K562 (cell line): ENCODE results near the gene PALLD. TPM values are rescaled to one million over a fixed set of nuclear protein-coding genes. Genes with fewer than 3 reads are reported as not detected.

Experiments used
- ATAC-seq: fragments of 200-7000 bp; cut with Tn5 transposase; 3 replicates; pipeline ENCODE4 v1.9.1; 2020; ENCODE audit warnings: moderate library complexity
- BruUV-seq: library from RNA; stranded (reverse); fragments of 400-500 nt; replicated peaks from 2 replicates; lab custom pipeline; 2021; lab: Mats Ljungman, UMichigan
- CTCF ChIA-PET: fragments of 300-600 bp; formaldehyde crosslinking; extraction: SDS; loops from one replicate; lab custom pipeline; 2021; ENCODE audit warnings: low intra/inter-chr PET ratio; lab: Yijun Ruan, JAX
- POLR2A ChIA-PET: fragments of 300-600, 350-650 bp; sonication (Branson Sonifier 250); formaldehyde crosslinking; extraction: SDS; loops from one replicate; lab custom pipeline; 2021; ENCODE audit warnings: antibody characterized with exemption, inconsistent platforms; lab: Yijun Ruan, JAX
- DNase-seq, 4 experiments: peaks; one replicate each; pipeline versions ENCODE4 v3.0.0 to v3.0.0-alpha.2; 2011 to 2018; ENCODE audit warnings: low spot score in 3 of 4, mixed read lengths in 3 of 4; ENCODE audit errors: extremely low read depth in 1 of 4
- FAIRE-seq: peaks from 2 replicates; lab custom pipeline; 2011; peaks lifted over from hg19 to GRCh38; lab: Jason Lieb, UNC
- H2AFZ ChIP-seq: 2 replicates; pipeline ENCODE4 v1.6.0; 2011; ENCODE audit warnings: low read depth, low read length, control low read depth, inconsistent platforms
- H3K27ac ChIP-seq: fragments of 200-600 bp; 3 replicates; pipeline ENCODE4 v1.8.0; 2011; ENCODE audit warnings: low read depth, mild to moderate bottlenecking, control low read depth, inconsistent platforms, low read length, moderate library complexity, mixed read lengths; ENCODE audit errors: extremely low read depth
- H3K27me3 ChIP-seq, 2 experiments: fragments of 300-600 bp in 1 of 2; 2 replicates in 1 of 2; 3 replicates in 1 of 2; pipeline versions ENCODE4 v1.6.0 to v1.8.0; 2011; ENCODE audit warnings: inconsistent platforms in 2 of 2, low read length in 2 of 2, mild to moderate bottlenecking in 1 of 2, mixed read lengths in 1 of 2, moderate library complexity in 1 of 2; ENCODE audit not compliant: control insufficient read depth in 2 of 2, insufficient read depth in 2 of 2
- H3K36me3 ChIP-seq: fragments of 300-600 bp; 3 replicates; pipeline ENCODE4 v1.8.0; 2011; ENCODE audit warnings: mild to moderate bottlenecking, low read length, inconsistent platforms; ENCODE audit not compliant: control insufficient read depth, insufficient read depth
- H3K4me1 ChIP-seq, 2 experiments: fragments of 200-600 bp in 1 of 2; replicated peaks in 1 of 2; 2 replicates in 1 of 2; 3 replicates in 1 of 2; pipeline versions ENCODE4 v1.5.1 to v1.8.0; 2011; ENCODE audit warnings: inconsistent platforms in 2 of 2, low read length in 2 of 2, mild to moderate bottlenecking in 1 of 2, mixed read lengths in 1 of 2, moderate library complexity in 1 of 2; ENCODE audit not compliant: control insufficient read depth in 2 of 2, insufficient read depth in 2 of 2
- H3K4me2 ChIP-seq: 2 replicates; pipeline ENCODE4 v1.6.1; 2011; ENCODE audit warnings: low read length, control low read depth, inconsistent platforms, mixed read lengths; ENCODE audit not compliant: insufficient read depth
- H3K4me3 ChIP-seq: fragments of 200-600 bp; sonication (generic), shearing (Covaris generic); 2 replicates; pipeline ENCODE4 v1.5.1; 2016; ENCODE audit warnings: control low read depth, inconsistent platforms
- H3K79me2 ChIP-seq: fragments of 200-600 bp; 3 replicates; pipeline ENCODE4 v1.8.0; 2011; ENCODE audit warnings: low read length, inconsistent platforms; ENCODE audit not compliant: control insufficient read depth, insufficient read depth
- H3K9ac ChIP-seq, 2 experiments: 2 replicates each; pipeline versions ENCODE4 v1.6.0 to v1.6.1; 2011; ENCODE audit warnings: low read depth in 2 of 2, low read length in 2 of 2, control low read depth in 1 of 2, inconsistent platforms in 1 of 2, mild to moderate bottlenecking in 1 of 2, mixed read lengths in 1 of 2; ENCODE audit not compliant: insufficient read depth in 1 of 2
- H3K9me1 ChIP-seq: one replicate; pipeline ENCODE4 v1.6.0; 2011; ENCODE audit warnings: inconsistent platforms, mild to moderate bottlenecking, low read length, moderate library complexity; ENCODE audit not compliant: control insufficient read depth, insufficient read depth
- H3K9me3 ChIP-seq: replicated peaks from 2 replicates; pipeline ENCODE4 v1.5.1; 2011; ENCODE audit warnings: low read depth, low read length, inconsistent platforms; ENCODE audit not compliant: control insufficient read depth, insufficient read depth
- H4K20me1 ChIP-seq: replicated peaks from 2 replicates; pipeline ENCODE4 v1.6.1; 2011; ENCODE audit warnings: low read length, inconsistent platforms, mixed read lengths; ENCODE audit not compliant: control insufficient read depth, insufficient read depth
- CBX1 ChIP-seq: sonication (generic); IDR thresholded peaks from 2 replicates; pipeline ENCODE4 v1.6.1; 2016; ENCODE audit warnings: antibody characterized with exemption, low read depth, mild to moderate bottlenecking
- FOS ChIP-seq: IDR thresholded peaks from 3 replicates; pipeline ENCODE4 v1.6.1; 2011; ENCODE audit not compliant: insufficient read length; ENCODE audit errors: extremely low read depth
- GTF3C2 ChIP-seq: IDR thresholded peaks from 3 replicates; pipeline ENCODE4 v1.6.1; 2011; ENCODE audit warnings: borderline replicate concordance, mild to moderate bottlenecking, moderate library complexity; ENCODE audit not compliant: insufficient read length; ENCODE audit errors: extremely low read depth
- HMGXB4 ChIP-seq: sonication (generic); formaldehyde crosslinking; IDR thresholded peaks from 2 replicates; pipeline ENCODE4 v1.8.1; 2023; ENCODE audit warnings: mild to moderate bottlenecking, missing genetic modification reagents
- MCM5 ChIP-seq: fragments of 450-650 bp; IDR thresholded peaks from 2 replicates; pipeline ENCODE4 v1.6.1; 2016; ENCODE audit warnings: low read depth
- SUPT5H ChIP-seq: fragments of 450-650 bp; IDR thresholded peaks from 2 replicates; pipeline ENCODE4 v1.6.1; 2016
- TBP ChIP-seq: optimal IDR thresholded peaks from 2 replicates; pipeline ENCODE3; 2011; ENCODE audit warnings: low read depth, low read length, improper control_type of control experiment
- TFAM ChIP-seq: fragments of 250-450 bp; sonication (Bioruptor Pico); conservative IDR thresholded peaks from 2 replicates; pipeline ENCODE4 v1.5.0; 2021; ENCODE audit warnings: mild to moderate bottlenecking, moderate library complexity
- ZNF280A ChIP-seq: fragments of 450-650 bp; IDR thresholded peaks from 2 replicates; pipeline ENCODE4 v1.6.1; 2018; ENCODE audit warnings: mild to moderate bottlenecking, low read depth; ENCODE audit not compliant: partially characterized antibody
- WGBS: fragments of 100-300 bp; shearing (Covaris generic); methylation state at CpG from one replicate; pipeline ENCODE4 v1.1.6; 2016; ENCODE audit warnings: low coverage, mixed read lengths; ENCODE audit not compliant: insufficient coverage; ENCODE audit errors: missing lambda C conversion rate; 5-methylcytosine and 5-hydroxymethylcytosine counted together
- in situ Hi-C: fragments of 300-500 bp; cut with MboI; formaldehyde crosslinking; loops from 4 replicates; pipeline ENCODE4 v1.15.0; 2018; ENCODE audit warnings: inconsistent platforms, mixed read lengths
- intact Hi-C: fragments of 100-400 bp; cut with micrococcal nuclease; formaldehyde crosslinking; loops from 2 replicates; pipeline ENCODE4 v1.14.2; 2022
- polyA plus RNA-seq, 8 experiments: library from polyadenylated mRNA; depleted of rRNA in 4 of 8; stranded (reverse) in 5 of 8; unstranded in 3 of 8; fragments of >200 nt; fragmentation: Nextera tagmentation in 2 of 8; fragmentation: Illumina TruSeq in 1 of 8; extraction: Ambion mirVana in 2 of 8; extraction: Trizol in 1 of 8; gene quantifications; 2 replicates each; pipeline versions ENCODE4 v1.2.1 to v1.2.3, GENCODE V29; 2011 to 2014; ENCODE audit warnings: inconsistent platforms in 1 of 8, missing spikeins in 1 of 8
- total RNA-seq, 7 experiments: library from RNA; depleted of rRNA in 6 of 7; stranded (reverse); fragments of >200 nt in 6 of 7; fragmentation: Illumina TruSeq in 2 of 7; extraction: Trizol in 2 of 7; gene quantifications; 2 replicates each; pipeline versions ENCODE4 v1.2.1 to v1.2.3, GENCODE V29; 2011 to 2021; ENCODE audit warnings: low replicate concordance in 1 of 7

Gene PALLD
- total and polyA plus RNA-seq, 9 of the 15 experiments (the other 6 are each of a cell fraction or from before 2014, with no cell fraction given), result 0.01 to 0.35 (median 0.06) TPM; not detected in 3

- ATAC-seq (no peak), DNase-seq (no peak), FAIRE-seq (no peak)
- POLR2A ChIA-PET, result no interaction called here
- TF ChIP-seq TFAM (no peak), SUPT5H (no peak), GTF3C2 (no peak), TBP (no peak), HMGXB4 (CRISPR knock-in tag) (no peak), CBX1 (no peak), MCM5 (no peak), ZNF280A (no peak), FOS (no peak)
- 21% methylated on average over 5 of the region's 5 CpGs for WGBS
- Histone ChIP-seq H3K79me2 (no peaks in the 10 kb centered on the region), H3K4me2 (no peak overlapping the region), H3K27me3 (no peaks in the 10 kb centered on the region), H2AFZ (no peak overlapping the region), H3K9me3 (no peaks in the 10 kb centered on the region), H3K4me1 (peaks cover 0 to 7% of the 10 kb centered on the region in 2 experiments; a peak in 2 of 5 replicates), H3K9me1 (no peaks in the 10 kb centered on the region), H3K9ac (no peak overlapping the region), H4K20me1 (no peaks in the 10 kb centered on the region), H3K27ac (no peak overlapping the region), H3K36me3 (no peaks in the 10 kb centered on the region), H3K4me3 (no peak overlapping the region)
- intact Hi-C loops (no loop called here), in situ Hi-C loops (no loop called here)
- BruUV-seq, result no TSS peak
- CTCF ChIA-PET, result no interaction called here
Measured at GRCh38 chr4:168453146-168453545, 43.7 kb upstream of the PALLD start.
